Measurements from ENCODE around the gene FUNDC2.
"Not testable (repeated sequence)": the region's sequence is repeated elsewhere in the genome, so short reads cannot be mapped to it uniquely, and the experiment has no call there.

FUNDC2 gene

GRCh38 chrX:155026727-155027508 is at the start of gene FUNDC2:
FUNDC2 (plus strand) TSS chrX:155026844; CDS start chrX:155026939, 95 bp downstream.
- DNase-seq, result peak; percentile 59

GRCh38 chrX:154979629-154980028 is 47.0 kb upstream of the FUNDC2 start:
- DNase-seq, result no peak

GRCh38 chrX:154980330-154981115 is 46.1 kb upstream of the FUNDC2 start:
- DNase-seq, result peak; percentile 38

- DNase-seq, result no peak
Observed at GRCh38 chrX:154981116-154981411, 45.6 kb upstream of the FUNDC2 start.

GRCh38 chrX:154986826-154987575 is 39.6 kb upstream of the FUNDC2 start:
- no peak for DNase-seq

- no peak for DNase-seq
Observed at GRCh38 chrX:154987940-154988339, 38.7 kb upstream of the FUNDC2 start.

GRCh38 chrX:154988719-154989118 is 37.9 kb upstream of the FUNDC2 start:
- no peak for DNase-seq

- no peak for DNase-seq
Observed at GRCh38 chrX:154990496-154990895, 36.1 kb upstream of the FUNDC2 start.

GRCh38 chrX:154991039-154991438 is 35.6 kb upstream of the FUNDC2 start:
- DNase-seq, result no peak

GRCh38 chrX:154991476-154991875 is 35.2 kb upstream of the FUNDC2 start:
- no peak for DNase-seq

GRCh38 chrX:154998204-154998880 is 28.3 kb upstream of the FUNDC2 start:
- DNase-seq, result no peak

GRCh38 chrX:155000841-155001240 is 25.8 kb upstream of the FUNDC2 start:
- no peak for DNase-seq

GRCh38 chrX:155001873-155002272 is 24.8 kb upstream of the FUNDC2 start:
- no peak for DNase-seq

- no peak for DNase-seq
Observed at GRCh38 chrX:155005190-155005589, 21.5 kb upstream of the FUNDC2 start.

- not testable (repeated sequence) for DNase-seq
Observed at GRCh38 chrX:155006379-155006778, 20.3 kb upstream of the FUNDC2 start.

GRCh38 chrX:155006913-155007671 is 19.6 kb upstream of the FUNDC2 start:
- not testable (repeated sequence) for DNase-seq

- DNase-seq, result not testable (repeated sequence)
Observed at GRCh38 chrX:155008578-155008977, 18.1 kb upstream of the FUNDC2 start.

- DNase-seq, result no peak
Observed at GRCh38 chrX:155009994-155010472, 16.6 kb upstream of the FUNDC2 start.

- no peak for DNase-seq
Observed at GRCh38 chrX:155020591-155020990, 6.1 kb upstream of the FUNDC2 start.

- no peak for DNase-seq
Observed at GRCh38 chrX:155022585-155022984, 4.1 kb upstream of the FUNDC2 start, which contains the start of gene F8. F8 (minus strand) TSS chrX:155022723; CDS start chrX:155022552, 171 bp downstream.

- DNase-seq, result no peak
Observed at GRCh38 chrX:155023907-155024833, 2.5 kb upstream of the FUNDC2 start.
